ENCODE results near the gene KRTAP19-5. TPM values are rescaled to one million over a fixed set of nuclear protein-coding genes. Genes with fewer than 3 reads are reported as not detected.

The KRTAP19-5 gene
- total and polyA plus RNA-seq, 2 donors (not counting 3 experiments of a cell fraction or from before 2014, with no cell fraction given): not detected

DNA sequence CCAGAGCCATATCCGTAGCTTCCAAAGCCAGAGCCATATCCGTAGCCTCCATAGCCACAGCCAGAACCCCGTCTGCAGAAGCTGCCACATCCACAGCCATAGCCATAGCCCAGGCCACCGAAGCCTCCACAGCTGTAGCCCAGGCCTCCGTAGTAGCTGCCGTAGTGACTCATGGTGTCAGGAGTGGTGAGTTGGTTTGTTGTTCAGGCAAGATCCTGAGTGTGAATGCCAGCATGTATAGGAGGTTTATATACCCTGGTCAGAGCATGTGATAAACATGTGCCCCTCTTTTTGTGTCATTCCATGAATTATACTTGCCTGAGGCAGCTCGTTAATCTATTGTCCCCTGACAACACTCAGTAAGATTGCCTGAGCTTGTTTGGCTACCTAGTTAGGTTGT lies 21.8 kb downstream of the KRTAP19-5 start, which contains the start of gene KRTAP19-1:
Gene KRTAP19-1 (minus strand): TSS at position 223 of the 400 bp plus-strand sequence. CDS start 50 bp downstream, at position 173.
- no peak for TF ChIP-seq POLR2A (IDR thresholded peaks at IDR 0.05; ENCODE audit: low read depth, low read length)
- TF ChIP-seq POLR2AphosphoS5 (IDR thresholded peaks at IDR 0.05; ENCODE audit: insufficient read depth, low read depth, low read length): no peak
- TF ChIP-seq, protein P1, sequence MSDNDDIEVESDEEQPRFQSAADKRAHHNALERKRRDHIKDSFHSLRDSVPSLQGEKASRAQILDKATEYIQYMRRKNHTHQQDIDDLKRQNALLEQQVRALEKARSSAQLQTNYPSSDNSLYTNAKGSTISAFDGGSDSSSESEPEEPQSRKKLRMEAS (IDR thresholded peaks at IDR 0.05; ENCODE audit: insufficient read depth, insufficient read length): no peak
- TF ChIP-seq MYC (IDR thresholded peaks at IDR 0.05; ENCODE audit: low read depth, low read length): no peak
- no peak for TF ChIP-seq EZH2 (IDR thresholded peaks at IDR 0.05; ENCODE audit: borderline replicate concordance, low read depth, low read length, severe bottlenecking)
- TF ChIP-seq, protein P2, sequence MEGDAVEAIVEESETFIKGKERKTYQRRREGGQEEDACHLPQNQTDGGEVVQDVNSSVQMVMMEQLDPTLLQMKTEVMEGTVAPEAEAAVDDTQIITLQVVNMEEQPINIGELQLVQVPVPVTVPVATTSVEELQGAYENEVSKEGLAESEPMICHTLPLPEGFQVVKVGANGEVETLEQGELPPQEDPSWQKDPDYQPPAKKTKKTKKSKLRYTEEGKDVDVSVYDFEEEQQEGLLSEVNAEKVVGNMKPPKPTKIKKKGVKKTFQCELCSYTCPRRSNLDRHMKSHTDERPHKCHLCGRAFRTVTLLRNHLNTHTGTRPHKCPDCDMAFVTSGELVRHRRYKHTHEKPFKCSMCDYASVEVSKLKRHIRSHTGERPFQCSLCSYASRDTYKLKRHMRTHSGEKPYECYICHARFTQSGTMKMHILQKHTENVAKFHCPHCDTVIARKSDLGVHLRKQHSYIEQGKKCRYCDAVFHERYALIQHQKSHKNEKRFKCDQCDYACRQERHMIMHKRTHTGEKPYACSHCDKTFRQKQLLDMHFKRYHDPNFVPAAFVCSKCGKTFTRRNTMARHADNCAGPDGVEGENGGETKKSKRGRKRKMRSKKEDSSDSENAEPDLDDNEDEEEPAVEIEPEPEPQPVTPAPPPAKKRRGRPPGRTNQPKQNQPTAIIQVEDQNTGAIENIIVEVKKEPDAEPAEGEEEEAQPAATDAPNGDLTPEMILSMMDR (IDR thresholded peaks at IDR 0.05; ENCODE audit: extremely low read depth in 1 of 2, insufficient read depth in 1 of 2, low read depth in 1 of 2, low read length in 2 of 2): no peak
- TF ChIP-seq GATA2 (IDR thresholded peaks at IDR 0.05; ENCODE audit: insufficient read depth, insufficient read length, low read depth, low read length): no peak
- no peak for TF ChIP-seq FOS (IDR thresholded peaks at IDR 0.05; ENCODE audit: borderline replicate concordance, insufficient read depth, low read length)
- no peak for TF ChIP-seq JUN (IDR thresholded peaks at IDR 0.05; ENCODE audit: borderline replicate concordance, insufficient read depth, insufficient read length, low read depth)
- FAIRE-seq: no peak
- Histone ChIP-seq H3K79me2 (ENCODE audit: control insufficient read depth, insufficient read depth, low read length) (no peaks in the 10 kb centered on the region), H3K27me3 (ENCODE audit: control insufficient read depth in 2 of 2, insufficient read depth in 2 of 2, low read length in 2 of 2) (no peaks in the 10 kb centered on the region), H3K9me3 (replicated peaks; ENCODE audit: control insufficient read depth, insufficient read depth, low read length) (no peaks in the 10 kb centered on the region), H4K20me1 (replicated peaks; ENCODE audit: control insufficient read depth, extremely low read depth, insufficient read depth, low read length) (no peaks in the 10 kb centered on the region), H3K27ac (ENCODE audit: insufficient read depth, low read depth, low read length) (no peak within 1 kb of the TSS), H3K9ac (replicated peaks; ENCODE audit: extremely low read depth, insufficient read depth, low read length) (no peak within 1 kb of the TSS), H2AFZ (ENCODE audit: low read depth, low read length) (no peak within 1 kb of the TSS), H3K36me3 (ENCODE audit: control insufficient read depth in 2 of 2, extremely low read depth in 1 of 2, insufficient read depth in 2 of 2, low read length in 2 of 2) (no peaks in the 10 kb centered on the region), H3K4me1 (ENCODE audit: control insufficient read depth, extremely low read depth, insufficient read depth, low read length) (no peaks in the 10 kb centered on the region), H3K4me3 (replicated peaks in 1 of 3; ENCODE audit: insufficient read depth in 1 of 3, low read depth in 1 of 3, low read length in 3 of 3) (no peak within 1 kb of the TSS), H3K9me1 (replicated peaks; ENCODE audit: control insufficient read depth, extremely low read depth, insufficient read depth, low read length) (no peaks in the 10 kb centered on the region), H3K4me2 (ENCODE audit: insufficient read depth, low read length) (no peak within 1 kb of the TSS)
- no TSS peak for BruUV-seq (replicated peaks)
- CTCF ChIA-PET: no interaction called here
- dilution Hi-C loops (cut with MboI; ENCODE audit: extremely low pct_ligation_motif_present, low sequenced_read_pairs) (no loop called here), intact Hi-C loops (cut with micrococcal nuclease) (no loop called here)
- DNase-seq (ENCODE audit: low read depth, low spot score): no peak
- POLR2A ChIA-PET: no interaction called here

Measured in endothelial cell of umbilical vein (primary cell).